GM06990 (cell line): ENCODE data around the gene PRKCE.

Experiments used
- DNase-seq: peaks from one replicate; pipeline ENCODE4 v3.0.0-alpha.2; 2011; ENCODE audit not compliant: insufficient read length; ENCODE audit errors: extremely low read depth
- H3K27me3 ChIP-seq: replicated peaks from 2 replicates; pipeline ENCODE4 v1.6.0; 2011; ENCODE audit warnings: low read length; ENCODE audit not compliant: control insufficient read depth, insufficient read depth
- H3K36me3 ChIP-seq: 2 replicates; pipeline ENCODE4 v1.5.1; 2011; ENCODE audit warnings: low read length; ENCODE audit not compliant: control insufficient read depth, insufficient read depth
- H3K4me3 ChIP-seq: replicated peaks from 2 replicates; pipeline ENCODE4 v1.5.1; 2011; ENCODE audit warnings: low read depth, mild to moderate bottlenecking, control low read depth, low read length
- CTCF ChIP-seq: IDR thresholded peaks from 2 replicates; pipeline ENCODE4 v1.5.1; 2011; ENCODE audit warnings: low read length, control low read depth, mild to moderate bottlenecking, inconsistent platforms; ENCODE audit not compliant: insufficient read depth, poor library complexity, severe bottlenecking

Gene PRKCE

GRCh38 chr2:46058140-46058539 lies 406.7 kb downstream of the PRKCE start:
- Histone ChIP-seq H3K4me3 (no peak overlapping the region), H3K27me3 (no peaks in the 10 kb centered on the region; the same call in 1 of the 2 replicates), H3K36me3 (no peaks in the 10 kb centered on the region)
- no peak for TF ChIP-seq CTCF
- no peak for DNase-seq

- Histone ChIP-seq H3K36me3 (no peaks in the 10 kb centered on the region), H3K27me3 (no peaks in the 10 kb centered on the region; the same call in 1 of the 2 replicates), H3K4me3 (no peak overlapping the region)
- TF ChIP-seq CTCF: peak; percentile 80
- no peak for DNase-seq
Measured at GRCh38 chr2:46062637-46063412, 411.4 kb downstream of the PRKCE start.

- DNase-seq: no peak
- no peak for TF ChIP-seq CTCF
- no peak overlapping the region for H3K4me3 ChIP-seq
- H3K27me3 ChIP-seq: no peaks in the 10 kb centered on the region; the same call in 1 of the 2 replicates
- H3K36me3 ChIP-seq: no peaks in the 10 kb centered on the region
Measured at GRCh38 chr2:46064396-46064795, 412.9 kb downstream of the PRKCE start.

GRCh38 chr2:46065152-46065551 lies 413.7 kb downstream of the PRKCE start:
- no peak for TF ChIP-seq CTCF
- H3K4me3 ChIP-seq: no peak overlapping the region
- no peak for DNase-seq
- no peaks in the 10 kb centered on the region; the same call in 1 of the 2 replicates for H3K27me3 ChIP-seq
- H3K36me3 ChIP-seq: no peaks in the 10 kb centered on the region

GRCh38 chr2:46066116-46066515 lies 414.6 kb downstream of the PRKCE start:
- H3K4me3 ChIP-seq: no peak overlapping the region
- DNase-seq: no peak
- H3K27me3 ChIP-seq: no peaks in the 10 kb centered on the region
- H3K36me3 ChIP-seq: no peaks in the 10 kb centered on the region
- no peak for TF ChIP-seq CTCF
